SH-SY5Y (cell line): ENCODE measurements around the gene KRTAP4-8.
"Not testable (repeated sequence)": the region's sequence is repeated elsewhere in the genome, so short reads cannot be mapped to it uniquely, and the experiment has no call there.

Experiments
- GATA2 ChIP-seq: IDR thresholded peaks from 2 replicates; pipeline ENCODE4 v1.6.1; 2011; ENCODE audit warnings: mild to moderate bottlenecking, low read depth, low read length
- GATA3 ChIP-seq: IDR thresholded peaks from 2 replicates; pipeline ENCODE4 v1.6.1; 2011; ENCODE audit warnings: low read depth, mild to moderate bottlenecking, low read length, moderate library complexity

DNA sequence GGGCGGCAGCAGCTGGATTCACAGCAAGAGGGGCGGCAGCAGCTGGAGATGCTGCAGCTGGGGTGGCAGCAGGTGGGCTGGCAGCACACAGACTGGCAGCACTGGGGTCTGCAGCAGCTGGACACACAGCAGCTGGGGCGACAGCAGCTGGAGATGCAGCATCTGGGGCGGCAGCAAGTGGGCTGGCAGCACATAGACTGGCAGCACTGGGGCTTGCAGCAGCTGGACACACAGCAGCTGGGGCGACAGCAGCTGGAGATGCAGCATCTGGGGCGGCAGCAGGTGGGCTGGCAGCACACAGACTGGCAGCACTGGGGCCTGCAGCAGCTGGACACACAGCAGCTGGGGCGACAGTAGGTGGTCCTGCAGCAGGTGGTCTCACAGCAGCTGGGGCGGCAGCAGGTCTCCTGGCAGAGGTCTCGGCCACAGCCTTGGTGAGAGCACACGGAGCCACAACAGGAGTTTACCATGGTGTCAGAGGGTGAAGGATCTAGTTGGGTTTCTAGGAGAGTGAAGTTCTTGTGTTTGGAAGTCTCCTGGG is 20.0 kb upstream of the KRTAP4-8 start, which contains the start of gene KRTAP4-11:
- not testable (repeated sequence) for TF ChIP-seq GATA3, GATA2
